ENCODE data around the gene VBP1.
"Not testable (repeated sequence)": the region's sequence is repeated elsewhere in the genome, so short reads cannot be mapped to it uniquely, and the experiment has no call there.

Gene VBP1

GRCh38 chrX:155216179-155216939 lies at the start of gene VBP1:
Gene VBP1, plus strand, starts transcription at chrX:155216460. Its CDS starts 23 bp downstream, at chrX:155216483.
- in situ Hi-C loops (cut with MboI; ENCODE audit: low sequenced_read_pairs): no loop called here

- in situ Hi-C loops (cut with MboI; ENCODE audit: low sequenced_read_pairs): no loop called here
Observed at GRCh38 chrX:155169881-155170280, 46.4 kb upstream of the VBP1 start.

GRCh38 chrX:155179346-155179997 lies 36.8 kb upstream of the VBP1 start:
- in situ Hi-C loops (cut with MboI; ENCODE audit: low sequenced_read_pairs): no loop called here

- in situ Hi-C loops (cut with MboI; ENCODE audit: low sequenced_read_pairs): no loop called here
Observed at GRCh38 chrX:155188786-155189185, 27.5 kb upstream of the VBP1 start.

GRCh38 chrX:155211208-155211607 lies 5.1 kb upstream of the VBP1 start:
- in situ Hi-C loops (cut with MboI; ENCODE audit: low sequenced_read_pairs): no loop called here

GRCh38 chrX:155213731-155214130 lies 2.5 kb upstream of the VBP1 start:
- in situ Hi-C loops (cut with MboI; ENCODE audit: low sequenced_read_pairs): no loop called here

- in situ Hi-C loops (cut with MboI; ENCODE audit: low sequenced_read_pairs): no loop called here
Observed at GRCh38 chrX:155215443-155216178, 649 bp upstream of the VBP1 start.

GRCh38 chrX:155216940-155217440 lies 730 bp downstream of the VBP1 start:
- in situ Hi-C loops (cut with MboI; ENCODE audit: low sequenced_read_pairs): no loop called here

- in situ Hi-C loops (cut with MboI; ENCODE audit: low sequenced_read_pairs): no loop called here
Observed at GRCh38 chrX:155218777-155219176, 2.5 kb downstream of the VBP1 start.

GRCh38 chrX:155221351-155221750 lies 5.1 kb downstream of the VBP1 start:
- in situ Hi-C loops (cut with MboI; ENCODE audit: low sequenced_read_pairs): no loop called here

- in situ Hi-C loops (cut with MboI; ENCODE audit: low sequenced_read_pairs): not testable (repeated sequence)
Observed at GRCh38 chrX:155223746-155224145, 7.5 kb downstream of the VBP1 start.

GRCh38 chrX:155225774-155226173 lies 9.5 kb downstream of the VBP1 start:
- in situ Hi-C loops (cut with MboI; ENCODE audit: low sequenced_read_pairs): no loop called here

- in situ Hi-C loops (cut with MboI; ENCODE audit: low sequenced_read_pairs): no loop called here
Observed at GRCh38 chrX:155231163-155231562, 14.9 kb downstream of the VBP1 start.

- in situ Hi-C loops (cut with MboI; ENCODE audit: low sequenced_read_pairs): no loop called here
Observed at GRCh38 chrX:155235891-155236290, 19.6 kb downstream of the VBP1 start.

GRCh38 chrX:155237719-155238118 lies 21.5 kb downstream of the VBP1 start:
- in situ Hi-C loops (cut with MboI; ENCODE audit: low sequenced_read_pairs): no loop called here

- in situ Hi-C loops (cut with MboI; ENCODE audit: low sequenced_read_pairs): no loop called here
Observed at GRCh38 chrX:155242300-155242699, 26.0 kb downstream of the VBP1 start.

GRCh38 chrX:155246748-155247147 lies 30.5 kb downstream of the VBP1 start:
- in situ Hi-C loops (cut with MboI; ENCODE audit: low sequenced_read_pairs): no loop called here

- in situ Hi-C loops (cut with MboI; ENCODE audit: low sequenced_read_pairs): no loop called here
Observed at GRCh38 chrX:155247497-155247896, 31.2 kb downstream of the VBP1 start.

GRCh38 chrX:155251391-155251790 lies 35.1 kb downstream of the VBP1 start:
- in situ Hi-C loops (cut with MboI; ENCODE audit: low sequenced_read_pairs): no loop called here

GRCh38 chrX:155259752-155260151 lies 43.5 kb downstream of the VBP1 start:
- in situ Hi-C loops (cut with MboI; ENCODE audit: low sequenced_read_pairs): no loop called here

GRCh38 chrX:155262970-155263754 lies 46.9 kb downstream of the VBP1 start:
- in situ Hi-C loops (cut with MboI; ENCODE audit: low sequenced_read_pairs): no loop called here
